Measurements from ENCODE around the gene HSF5.

GRCh38 chr17:58447039-58447975, 40.9 kb downstream of the HSF5 start:
- TF ChIP-seq CTCF (IDR thresholded peaks at IDR 0.05) (peak; percentile 71), EZH2 (IDR thresholded peaks at IDR 0.05; ENCODE audit: borderline replicate concordance, insufficient read depth, low read depth, low read length, poor library complexity, severe bottlenecking) (no peak)
